HepG2 (cell line): Measurements from ENCODE around the gene MACROH2A1. TPM values are rescaled to one million over a fixed set of nuclear protein-coding genes. Genes with fewer than 3 reads are reported as not detected.

Source experiments
- ATAC-seq: fragments of 200-7000 bp; cut with Tn5 transposase; 3 replicates; pipeline ENCODE4 v1.9.1; 2020; ENCODE audit warnings: mild to moderate bottlenecking, moderate library complexity
- BruUV-seq: library from RNA; stranded (reverse); fragments of 400-500 nt; replicated peaks from 2 replicates; lab custom pipeline; 2021; lab: Mats Ljungman, UMichigan
- CTCF ChIA-PET: fragments of 300-600 bp; formaldehyde crosslinking; extraction: SDS; loops from one replicate; lab custom pipeline; 2021; ENCODE audit warnings: low total read pairs, inconsistent platforms, low intra/inter-chr PET ratio; lab: Yijun Ruan, JAX
- POLR2A ChIA-PET: fragments of 350-600 bp; sonication (Branson Sonifier 250); formaldehyde crosslinking; loops from one replicate; lab custom pipeline; 2020; ENCODE audit warnings: antibody characterized with exemption, inconsistent platforms; lab: Yijun Ruan, JAX
- DNase-seq: peaks from one replicate; pipeline ENCODE4 v3.0.0-alpha.2; 2015; ENCODE audit warnings: low spot score
- FAIRE-seq: peaks from 3 replicates; lab custom pipeline; 2011; peaks lifted over from hg19 to GRCh38; lab: Jason Lieb, UNC
- H2AFZ ChIP-seq: one replicate; pipeline ENCODE4 v1.6.1; 2011; ENCODE audit warnings: low read length, inconsistent platforms
- H3K27ac ChIP-seq: fragments of 300-600 bp; 3 replicates; pipeline ENCODE4 v1.8.0; 2011; ENCODE audit warnings: mixed run types, mild to moderate bottlenecking, mixed read lengths, low read length, inconsistent platforms; ENCODE audit not compliant: insufficient read depth; ENCODE audit errors: extremely low read length
- H3K27me3 ChIP-seq, 2 experiments: fragments of 200-600 bp in 1 of 2; 2 replicates in 1 of 2; 3 replicates in 1 of 2; pipeline versions ENCODE4 v1.6.0 to v1.8.0; 2011; ENCODE audit warnings: low read length in 2 of 2, mild to moderate bottlenecking in 2 of 2, moderate library complexity in 2 of 2, inconsistent platforms in 1 of 2; ENCODE audit not compliant: insufficient read depth in 2 of 2, control insufficient read depth in 1 of 2
- H3K36me3 ChIP-seq, 2 experiments: fragments of 200-600 bp in 1 of 2; replicated peaks in 1 of 2; 2 replicates in 1 of 2; 3 replicates in 1 of 2; pipeline versions ENCODE4 v1.5.1 to v1.8.0; 2011; ENCODE audit warnings: low read length in 2 of 2, inconsistent platforms in 1 of 2; ENCODE audit not compliant: insufficient read depth in 2 of 2, control insufficient read depth in 1 of 2
- H3K4me1 ChIP-seq: 2 replicates; pipeline ENCODE4 v1.5.1; 2012; ENCODE audit warnings: low read length, inconsistent platforms; ENCODE audit not compliant: insufficient read depth
- H3K4me2 ChIP-seq: 2 replicates; pipeline ENCODE4 v1.6.0; 2011; ENCODE audit warnings: low read depth, low read length, inconsistent platforms
- H3K4me3 ChIP-seq, 3 experiments: fragments of 200-600 bp in 1 of 3; sonication (generic), shearing (Covaris generic) in 1 of 3; replicated peaks in 1 of 3; 2 replicates each; pipeline ENCODE4 v1.5.1; 2011 to 2016; ENCODE audit warnings: low read length in 3 of 3, inconsistent platforms in 2 of 3, low read depth in 2 of 3, mild to moderate bottlenecking in 2 of 3, control low read depth in 1 of 3, mixed read lengths in 1 of 3; ENCODE audit not compliant: insufficient read depth in 1 of 3
- H3K79me2 ChIP-seq: one replicate; pipeline ENCODE4 v1.6.1; 2011; ENCODE audit warnings: low read length, inconsistent platforms; ENCODE audit not compliant: insufficient read depth
- H3K9ac ChIP-seq: 2 replicates; pipeline ENCODE4 v1.6.0; 2011; ENCODE audit warnings: mild to moderate bottlenecking, low read depth, low read length, inconsistent platforms; ENCODE audit not compliant: insufficient read depth
- H3K9me3 ChIP-seq: 2 replicates; pipeline ENCODE4 v1.5.1; 2012; ENCODE audit warnings: mild to moderate bottlenecking, low read length
- H4K20me1 ChIP-seq: 2 replicates; pipeline ENCODE4 v1.6.0; 2011; ENCODE audit warnings: inconsistent platforms, mild to moderate bottlenecking, low read length, moderate library complexity; ENCODE audit not compliant: insufficient read depth
- CEBPB ChIP-seq: IDR thresholded peaks from 2 replicates; pipeline ENCODE4 v1.6.1; 2011; ENCODE audit warnings: low read depth, low read length, improper control_type of control experiment, borderline replicate concordance
- FLYWCH1 ChIP-seq: sonication (generic); formaldehyde crosslinking; IDR thresholded peaks from 2 replicates; pipeline ENCODE4 v1.8.1; 2023; ENCODE audit warnings: mild to moderate bottlenecking, missing genetic modification reagents
- IRF2 ChIP-seq: IDR thresholded peaks from 2 replicates; pipeline ENCODE4 v1.6.1; 2018; ENCODE audit warnings: missing genetic modification reagents, missing compliant biosample characterization
- LRRFIP1 ChIP-seq: sonication (generic); formaldehyde crosslinking; conservative IDR thresholded peaks from 2 replicates; pipeline ENCODE4 v1.4.0; 2020; ENCODE audit warnings: missing genetic modification reagents
- MXD4 ChIP-seq: IDR thresholded peaks from 2 replicates; pipeline ENCODE4 v1.6.1; 2016; ENCODE audit warnings: mild to moderate bottlenecking, missing biosample characterization, missing genetic modification reagents
- MYC ChIP-seq: sonication (generic); formaldehyde crosslinking; IDR thresholded peaks from 2 replicates; pipeline ENCODE4 v1.9.0; 2021; ENCODE audit warnings: missing genetic modification reagents, borderline replicate concordance
- NRL ChIP-seq: sonication (generic); formaldehyde crosslinking; IDR thresholded peaks from 2 replicates; pipeline ENCODE4 v1.5.0; 2020; ENCODE audit warnings: missing genetic modification reagents, mild to moderate bottlenecking, moderate library complexity, borderline replicate concordance
- POGK ChIP-seq: sonication (generic); formaldehyde crosslinking; conservative IDR thresholded peaks from 2 replicates; pipeline ENCODE4 v1.8.0; 2022; ENCODE audit warnings: mild to moderate bottlenecking, moderate library complexity, missing genetic modification reagents
- RBAK ChIP-seq: sonication (generic); formaldehyde crosslinking; IDR thresholded peaks from 2 replicates; pipeline ENCODE4 v1.5.1; 2020; ENCODE audit warnings: mild to moderate bottlenecking, missing genetic modification reagents
- RBM22 ChIP-seq: fragments of 200-400 bp; formaldehyde crosslinking; optimal IDR thresholded peaks from 2 replicates; pipeline ENCODE3; 2017; ENCODE audit warnings: mild to moderate bottlenecking, low read length, moderate library complexity
- SUZ12 ChIP-seq: fragments of 150-350 bp; IDR thresholded peaks from 2 replicates; pipeline ENCODE4 v1.6.1; 2014; ENCODE audit warnings: low read depth, low read length
- ZBTB46 ChIP-seq: sonication (generic); formaldehyde crosslinking; IDR thresholded peaks from 2 replicates; pipeline ENCODE4 v1.4.0; 2020; ENCODE audit warnings: mild to moderate bottlenecking, missing genetic modification reagents, borderline replicate concordance
- ZMYM4 ChIP-seq: sonication (generic); formaldehyde crosslinking; IDR thresholded peaks from 2 replicates; pipeline ENCODE4 v1.8.1; 2023; ENCODE audit warnings: mild to moderate bottlenecking, missing genetic modification reagents
- ZNF20 ChIP-seq: sonication (generic); formaldehyde crosslinking; IDR thresholded peaks from 2 replicates; pipeline ENCODE4 v1.4.0; 2020; ENCODE audit warnings: mild to moderate bottlenecking, moderate library complexity, missing genetic modification reagents
- ZNF224 ChIP-seq: sonication (generic); formaldehyde crosslinking; IDR thresholded peaks from 2 replicates; pipeline ENCODE4 v1.5.0; 2020; ENCODE audit warnings: mild to moderate bottlenecking, missing genetic modification reagents
- ZNF282 ChIP-seq: fragments of 450-650 bp; IDR thresholded peaks from 2 replicates; pipeline ENCODE4 v1.6.1; 2018; ENCODE audit not compliant: partially characterized antibody
- ZNF503 ChIP-seq: sonication (generic); formaldehyde crosslinking; IDR thresholded peaks from 2 replicates; pipeline ENCODE4 v1.4.0; 2020; ENCODE audit warnings: missing genetic modification reagents
- ZNF563 ChIP-seq: sonication (generic); formaldehyde crosslinking; IDR thresholded peaks from 2 replicates; pipeline ENCODE4 v1.8.0; 2022; ENCODE audit warnings: mild to moderate bottlenecking, moderate library complexity, missing genetic modification reagents
- ZSCAN9 ChIP-seq: IDR thresholded peaks from 2 replicates; pipeline ENCODE4 v1.6.1; 2016; ENCODE audit warnings: borderline replicate concordance
- WGBS: methylation state at CpG from one replicate; pipeline ENCODE4 v1.1.6; 2017; ENCODE audit warnings: low lambda C conversion rate; 5-methylcytosine and 5-hydroxymethylcytosine counted together
- in situ Hi-C: cut with HindIII; loops from 2 replicates; pipeline ENCODE4 v1.10.0; 2017; ENCODE audit warnings: low pct_unique_long_range_greater_than_20kb; ENCODE audit not compliant: extremely low pct_ligation_motif_present
- intact Hi-C: fragments of 100-400 bp; cut with micrococcal nuclease; formaldehyde crosslinking; loops from one replicate; pipeline ENCODE4 v1.10.0; 2022; ENCODE audit not compliant: unreplicated experiment
- polyA plus RNA-seq, 8 experiments: library from polyadenylated mRNA; depleted of rRNA in 3 of 8; stranded (reverse) in 7 of 8; unstranded in 1 of 8; fragments of >200 nt; fragmentation: Illumina TruSeq in 4 of 8; extraction: Trizol in 4 of 8; gene quantifications; 2 replicates each; pipeline versions ENCODE4 v1.2.1 to v1.2.3, GENCODE V29; 2011 to 2016; ENCODE audit warnings: low read depth in 4 of 8, missing spikeins in 1 of 8, mixed read lengths in 1 of 8; ENCODE audit not compliant: insufficient read depth in 1 of 8
- total RNA-seq, 5 experiments: library from RNA; depleted of rRNA; stranded (reverse); fragments of >200 nt; fragmentation: Illumina TruSeq; extraction: Trizol; gene quantifications; 2 replicates each; pipeline ENCODE4 v1.2.3, GENCODE V29; 2016; ENCODE audit warnings: low read depth in 1 of 5

Gene MACROH2A1
- total and polyA plus RNA-seq, 2 of the 13 experiments (the other 11 are each of a cell fraction or from before 2014, with no cell fraction given), result 69.1 to 158 TPM

GRCh38 chr5:135289651-135290050 lies 109.4 kb downstream of the MACROH2A1 start:
- H3K9me3 ChIP-seq, result peaks cover 11% of the 10 kb centered on the region
- H3K79me2 ChIP-seq, result no peaks in the 10 kb centered on the region
- FAIRE-seq (no peak), ATAC-seq (no peak), DNase-seq (no peak)
- BruUV-seq, result no TSS peak
- no peaks in the 10 kb centered on the region for H3K4me1 ChIP-seq
- no peaks in the 10 kb centered on the region for H3K36me3 ChIP-seq
- ChIA-PET CTCF (no interaction called here), POLR2A (no interaction called here)
- no peak overlapping the region for H3K4me2 ChIP-seq
- H3K4me3 ChIP-seq, result no peak overlapping the region
- no peak overlapping the region for H3K27ac ChIP-seq
- intact Hi-C loops, result no loop called here
- WGBS, result 100% methylated on average over 1 of the region's 1 CpG
- H4K20me1 ChIP-seq, result no peaks in the 10 kb centered on the region
- TF ChIP-seq LRRFIP1 (CRISPR knock-in tag) (no peak), POGK (CRISPR knock-in tag) (no peak), IRF2 (no peak), MYC (no peak), ZMYM4 (CRISPR knock-in tag) (no peak), ZNF503 (CRISPR knock-in tag) (no peak), FLYWCH1 (CRISPR knock-in tag) (no peak), ZNF20 (no peak), CEBPB (no peak), ZNF224 (CRISPR knock-in tag) (no peak), MXD4 (CRISPR knock-in tag) (no peak), RBM22 (no peak), ZSCAN9 (CRISPR knock-in tag) (no peak), ZNF282 (no peak), ZNF563 (CRISPR knock-in tag) (no peak), RBAK (CRISPR knock-in tag) (no peak), SUZ12 (no peak), NRL (no peak), ZBTB46 (CRISPR knock-in tag) (no peak)
- no peak overlapping the region for H2AFZ ChIP-seq
- in situ Hi-C loops, result no loop called here
- H3K27me3 ChIP-seq, result no peaks in the 10 kb centered on the region
- no peak overlapping the region for H3K9ac ChIP-seq
